ENCODE data around the gene WNT11.
"Not testable (repeated sequence)": the region's sequence is repeated elsewhere in the genome, so short reads cannot be mapped to it uniquely, and the experiment has no call there.

The WNT11 gene

DNA sequence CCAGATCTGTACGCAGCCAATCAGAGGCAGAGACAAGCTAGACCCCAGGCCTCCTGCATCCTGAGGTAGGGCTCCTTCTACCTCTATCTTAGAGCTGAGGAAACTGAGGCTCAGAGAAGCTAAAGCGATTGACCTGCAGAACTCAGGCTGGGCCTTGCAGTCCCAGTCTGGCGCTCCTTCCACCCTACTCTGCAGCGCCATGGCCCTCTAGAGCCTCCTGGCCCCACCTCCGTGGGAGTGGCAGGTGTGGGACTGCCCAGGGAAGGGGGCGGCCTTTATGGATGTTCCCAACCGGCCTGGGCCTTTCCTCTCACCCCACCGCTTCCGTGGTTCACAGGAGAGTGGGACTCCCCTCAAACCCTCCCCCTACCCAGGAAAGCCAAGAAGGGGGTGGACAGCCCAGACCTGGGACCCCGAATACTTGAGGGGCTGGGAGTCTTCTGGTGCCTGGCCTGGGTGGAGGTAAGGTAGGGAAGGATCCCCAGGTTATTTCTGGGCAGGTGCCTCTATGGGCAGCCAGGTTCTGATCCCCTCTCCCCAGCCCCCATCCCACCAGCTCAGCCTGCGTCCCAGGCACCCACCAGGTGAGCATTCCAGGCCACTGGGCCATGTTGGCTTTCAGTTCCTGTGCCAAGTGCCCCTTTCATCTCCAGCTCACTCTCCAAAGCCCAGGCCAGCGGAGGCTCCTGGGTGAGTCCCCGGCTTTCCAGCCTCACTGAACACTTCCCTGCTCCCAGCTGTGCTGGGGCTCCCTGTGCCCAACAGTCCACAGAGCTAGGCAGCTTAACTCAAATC is 3.0 kb downstream of the WNT11 start:
- DNase-seq (ENCODE audit: low read depth in 3 of 3) = no peak

DNA sequence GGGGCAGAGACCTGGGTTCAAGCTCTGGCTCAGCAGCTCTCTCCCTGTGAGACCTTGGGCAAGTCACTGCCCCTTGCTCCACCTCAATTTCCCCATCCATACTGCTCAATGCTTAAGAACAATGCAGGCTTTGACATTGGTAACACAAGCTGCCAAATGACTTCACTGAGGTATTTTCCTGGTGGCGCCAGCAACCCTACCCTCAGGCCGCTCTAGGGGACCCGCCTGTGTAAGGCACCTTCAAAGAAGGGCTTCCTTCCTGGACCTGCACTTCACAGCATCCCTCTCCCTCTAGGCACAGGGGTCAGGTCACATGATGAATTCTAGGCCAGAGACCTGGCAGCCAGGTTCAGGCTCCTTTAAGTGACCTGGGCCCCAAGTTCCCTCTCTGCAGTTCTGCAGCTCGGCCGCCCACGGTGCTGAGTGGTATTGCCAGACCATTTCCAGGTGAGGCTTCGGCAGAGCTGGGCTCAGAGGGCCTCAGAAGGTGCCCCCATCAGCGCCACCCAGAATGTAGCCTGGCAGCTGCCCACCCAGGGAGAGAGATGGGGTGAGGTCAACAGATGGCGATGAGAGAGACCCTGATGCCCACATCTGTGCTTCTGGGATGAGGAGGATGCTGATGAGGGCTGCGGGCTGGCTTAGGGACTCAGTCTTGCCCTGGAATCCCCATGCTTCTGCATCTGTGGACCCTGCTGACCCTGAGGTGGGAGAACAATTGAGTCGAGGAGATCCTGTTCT is 4.5 kb downstream of the WNT11 start:
- no peak for DNase-seq (ENCODE audit: low read depth in 3 of 3)

- no peak for DNase-seq (ENCODE audit: low read depth in 3 of 3)
Observed at GRCh38 chr11:76201056-76201455, 5.2 kb downstream of the WNT11 start.

- no peak for DNase-seq (ENCODE audit: low read depth in 3 of 3)
Observed at GRCh38 chr11:76200006-76200940, 6.0 kb downstream of the WNT11 start.

DNA sequence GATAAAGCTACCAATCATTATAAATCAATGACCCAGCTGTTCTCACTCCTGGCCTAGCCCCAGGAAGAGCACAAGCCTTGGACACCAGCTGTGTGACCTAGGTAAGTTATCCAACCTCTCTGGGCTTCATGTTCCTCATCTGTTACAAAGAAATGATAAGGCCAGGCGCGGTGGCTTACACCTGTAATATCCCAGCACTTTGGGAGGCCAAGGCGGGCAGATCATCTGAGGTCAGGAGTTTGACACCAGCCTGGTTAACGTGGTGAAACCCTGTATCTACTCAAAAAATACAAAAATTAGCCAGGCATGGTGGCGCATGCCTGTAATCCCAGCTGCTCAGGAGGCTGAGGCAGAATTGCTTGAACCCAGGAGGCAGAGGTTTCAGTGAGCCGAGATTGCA is 7.6 kb downstream of the WNT11 start:
- DNase-seq (ENCODE audit: low read depth in 3 of 3) = not testable (repeated sequence)

DNA sequence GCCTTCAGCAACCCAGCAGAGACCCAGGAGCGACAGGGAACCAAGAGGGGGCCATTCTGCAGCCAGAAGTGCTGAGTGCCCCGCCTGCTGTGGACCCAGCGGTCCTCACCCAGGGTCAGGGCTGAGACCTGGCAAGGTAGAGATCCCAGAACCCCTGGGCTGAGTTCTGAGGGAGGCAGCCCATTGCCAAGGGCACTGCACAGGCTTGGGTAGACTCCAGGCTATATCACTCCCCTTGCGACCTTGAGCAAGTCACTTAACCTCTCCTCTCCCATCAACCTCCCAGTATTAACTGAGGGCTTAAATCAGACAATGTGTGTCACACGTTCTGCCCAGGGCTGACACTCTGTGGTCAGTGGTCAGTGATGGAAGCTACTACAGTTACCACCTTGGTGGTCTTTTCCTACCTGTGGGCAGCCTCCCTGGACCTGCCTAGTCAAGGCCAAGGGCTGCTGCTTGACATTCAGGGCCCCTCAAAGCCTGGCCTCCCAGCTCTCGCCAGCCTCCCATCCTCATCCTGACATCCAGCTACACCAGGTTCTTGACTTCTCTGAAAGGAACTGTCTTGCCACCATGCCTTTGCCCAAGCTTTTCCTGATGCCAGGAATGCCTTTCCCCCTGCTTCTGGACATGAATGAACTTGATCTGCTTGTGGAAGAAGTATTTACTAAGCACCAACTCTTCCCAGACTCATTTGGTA is 8.2 kb downstream of the WNT11 start:
- no peak for DNase-seq (ENCODE audit: low read depth in 3 of 3)

DNA sequence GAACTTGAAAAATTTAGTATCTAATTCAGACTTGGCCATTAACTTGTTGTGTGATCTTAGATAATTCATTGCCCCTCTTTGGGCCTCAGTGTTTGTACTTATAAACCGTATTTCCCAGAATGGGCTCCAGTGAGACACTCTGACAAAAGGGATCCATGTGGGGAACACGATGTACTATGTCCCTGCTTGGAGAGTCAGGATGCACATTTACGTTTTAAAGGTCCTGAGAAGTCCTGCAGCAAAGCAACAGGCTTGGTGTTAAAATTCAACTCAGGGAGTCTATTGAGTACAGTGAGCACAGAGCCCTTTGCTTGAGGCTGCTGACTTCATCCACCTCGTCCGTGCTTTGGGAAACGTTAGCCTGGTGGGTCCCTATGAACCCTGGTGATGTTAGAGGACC is 9.0 kb downstream of the WNT11 start:
- DNase-seq (ENCODE audit: low read depth in 3 of 3) = no peak

DNA sequence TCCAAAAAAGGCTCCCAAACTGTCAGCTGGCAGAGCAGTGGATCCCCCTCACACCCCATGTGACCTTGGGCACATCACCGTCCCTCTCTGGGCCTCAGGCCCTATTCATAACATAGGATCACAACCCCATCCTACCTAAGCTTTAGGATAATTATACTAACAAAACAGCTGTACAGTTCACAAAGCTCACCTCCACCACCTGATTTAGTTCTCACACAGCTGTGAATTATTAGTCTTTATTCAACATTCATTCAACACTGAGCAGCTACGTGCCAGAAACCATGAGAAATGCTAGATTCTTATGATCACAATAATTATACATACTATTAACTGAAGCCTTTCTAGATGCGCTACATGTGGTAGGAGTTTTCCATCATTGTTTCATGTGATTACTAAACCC is 9.5 kb downstream of the WNT11 start:
- DNase-seq (ENCODE audit: low read depth in 3 of 3) = no peak

- no peak for DNase-seq (ENCODE audit: low read depth in 3 of 3)
Observed at GRCh38 chr11:76194872-76195668, 11.2 kb downstream of the WNT11 start.

DNA sequence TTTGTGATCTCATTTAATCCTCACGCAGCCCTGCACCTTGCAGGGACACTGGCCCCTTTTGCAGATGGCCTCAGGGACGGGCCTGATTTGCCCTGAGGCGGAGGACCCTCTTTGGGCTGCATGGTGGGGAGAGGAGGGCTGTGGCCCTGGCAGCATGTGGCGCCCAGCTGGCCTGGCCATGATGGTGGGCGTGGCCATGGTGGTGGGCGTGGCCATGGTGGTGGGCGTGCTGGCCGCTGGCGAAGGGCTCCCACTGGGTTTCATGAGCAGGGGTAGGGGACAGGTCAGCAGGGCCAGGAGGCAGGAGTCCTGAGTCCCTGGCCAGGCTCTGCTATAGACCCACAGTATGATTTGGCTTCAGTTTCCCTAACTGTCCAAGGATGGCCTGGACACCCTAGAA is 13.1 kb downstream of the WNT11 start:
- no peak for DNase-seq (ENCODE audit: low read depth in 3 of 3)

GRCh38 chr11:76190376-76190775 is 15.9 kb downstream of the WNT11 start:
- DNase-seq (ENCODE audit: low read depth in 3 of 3) = no peak

DNA sequence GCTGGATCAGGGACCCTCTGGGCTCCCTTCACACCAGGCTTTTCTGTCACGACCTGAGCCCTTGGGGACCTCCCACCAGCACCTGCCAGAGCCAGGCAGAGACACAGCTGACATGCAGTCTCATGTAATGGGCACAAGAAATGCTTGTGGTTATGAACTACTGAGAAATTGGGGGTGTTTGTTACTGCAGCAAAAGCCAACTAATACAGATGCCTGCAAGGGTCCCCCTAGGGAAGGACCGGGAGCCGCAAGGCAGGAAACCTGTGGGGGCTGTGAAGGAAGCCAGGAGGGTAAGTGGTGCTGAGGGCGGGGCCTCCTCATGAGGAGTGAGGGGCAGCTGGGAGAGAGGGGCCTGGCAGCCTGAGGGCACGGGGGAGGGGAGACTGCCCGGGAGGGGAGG is 16.6 kb downstream of the WNT11 start:
- DNase-seq (ENCODE audit: low read depth in 3 of 3) = no peak

GRCh38 chr11:76188873-76189272 is 17.4 kb downstream of the WNT11 start:
- DNase-seq (ENCODE audit: low read depth in 3 of 3) = no peak

GRCh38 chr11:76186776-76187279 is 19.5 kb downstream of the WNT11 start:
- DNase-seq (ENCODE audit: low read depth in 3 of 3) = no peak

- DNase-seq (ENCODE audit: low read depth in 3 of 3) = no peak
Observed at GRCh38 chr11:76185931-76186401, 20.3 kb downstream of the WNT11 start.

DNA sequence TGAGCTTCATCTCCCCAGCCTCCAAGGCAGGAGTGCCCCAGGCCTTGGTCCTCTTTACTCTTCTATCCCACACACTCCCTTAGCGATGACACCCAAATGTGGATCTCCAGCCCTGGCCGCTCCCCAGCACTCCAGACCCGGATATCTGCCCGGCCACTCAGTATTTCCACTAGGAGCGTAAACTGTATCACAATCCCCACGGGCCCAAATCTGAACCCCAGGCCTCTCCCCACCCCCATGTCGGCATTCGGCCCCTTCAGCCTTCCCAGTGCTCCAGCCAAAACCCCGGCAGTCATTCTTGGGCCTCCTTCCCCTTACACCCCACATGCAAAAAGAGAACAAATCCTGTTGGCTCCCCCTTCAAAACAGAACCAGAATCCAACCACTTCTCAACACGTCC is 20.8 kb downstream of the WNT11 start:
- no peak for DNase-seq (ENCODE audit: low read depth in 3 of 3)

DNA sequence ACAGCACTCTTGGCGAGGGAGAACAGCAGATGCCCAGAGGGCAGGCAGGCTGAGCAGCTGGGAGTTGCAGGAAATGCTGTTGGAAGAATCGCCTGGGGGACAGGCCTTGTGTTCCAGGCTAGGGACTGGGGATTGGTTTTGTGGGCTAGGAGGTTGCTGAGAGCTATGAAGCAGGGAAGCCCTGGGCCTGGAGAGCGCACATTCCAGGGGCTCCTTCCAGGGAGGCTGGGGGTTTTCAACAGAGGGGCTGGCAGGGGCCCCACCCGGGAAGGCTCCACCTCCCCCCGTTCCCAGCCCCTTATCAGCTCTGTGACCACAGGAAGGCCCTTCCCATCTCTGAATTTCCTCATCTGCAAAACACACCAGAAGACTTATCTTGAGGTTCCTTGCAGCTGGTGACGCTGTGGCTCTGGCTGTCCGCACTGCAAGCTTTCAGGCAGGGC is 21.7 kb downstream of the WNT11 start:
- no peak for DNase-seq (ENCODE audit: low read depth in 3 of 3)

DNA sequence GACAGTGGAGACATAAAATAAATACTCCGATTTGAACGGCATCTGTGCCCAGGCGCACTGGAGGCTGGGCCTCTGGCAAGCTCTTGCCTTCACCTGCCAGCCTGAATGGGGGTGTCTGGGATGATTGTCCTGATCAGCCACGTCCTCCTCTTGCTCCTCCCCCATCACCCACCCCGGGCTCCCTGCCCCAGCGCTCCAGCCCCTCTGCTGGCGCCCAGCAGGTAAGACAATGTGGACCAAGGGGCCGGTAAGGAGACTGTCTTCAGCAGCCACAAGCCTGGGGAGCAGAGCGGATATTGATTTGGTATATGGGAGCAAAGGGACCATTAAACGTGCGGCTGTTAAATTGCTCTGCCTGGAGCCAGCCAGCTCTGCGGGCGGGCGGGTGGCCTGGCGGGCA is 24.9 kb downstream of the WNT11 start:
- DNase-seq (ENCODE audit: low read depth in 3 of 3) = no peak

DNA sequence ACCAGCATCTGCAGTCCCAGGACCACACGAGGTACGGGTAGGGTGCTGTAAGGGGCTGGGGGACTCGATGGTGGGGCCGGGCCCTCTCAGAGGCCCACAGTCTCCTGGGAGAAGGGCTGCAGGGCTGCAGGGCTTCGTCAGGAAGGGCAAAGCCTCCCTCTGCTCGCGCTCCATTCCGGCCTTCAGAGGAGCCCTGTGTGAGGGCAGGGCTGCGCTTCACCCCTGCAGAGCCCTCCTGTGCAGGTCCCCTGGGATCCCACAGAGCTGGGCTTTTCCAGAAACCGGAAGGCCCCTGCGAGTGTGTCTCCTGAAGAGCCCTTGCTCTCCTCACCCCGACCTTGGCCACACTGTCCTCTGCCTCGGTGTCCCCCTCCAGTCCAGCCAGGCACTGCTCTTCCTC is 27.2 kb downstream of the WNT11 start:
- DNase-seq (ENCODE audit: low read depth in 3 of 3) = no peak

- no peak for DNase-seq (ENCODE audit: low read depth in 3 of 3)
Observed at GRCh38 chr11:76177250-76177686, 29.0 kb downstream of the WNT11 start.
